ENCODE measurements around the gene PRICKLE2. TPM values are rescaled to one million over a fixed set of nuclear protein-coding genes. Genes with fewer than 3 reads are reported as not detected.

The PRICKLE2 gene
- polyA plus RNA-seq, 1 donor (not counting 4 experiments of a cell fraction or from before 2014, with no cell fraction given) = 7.8 TPM

- no peak overlapping the region for H3K27ac ChIP-seq (ENCODE audit: control insufficient read depth, insufficient read depth, low read length)
- no peaks in the 10 kb centered on the region for H3K9me3 ChIP-seq (ENCODE audit: control insufficient read depth, low read depth, low read length)
- H2AFZ ChIP-seq (ENCODE audit: control insufficient read depth, low read length) = no peak overlapping the region
- dilution Hi-C loops (cut with MboI; ENCODE audit: extremely low pct_ligation_motif_present, low sequenced_read_pairs) = no loop called here
- H3K36me3 ChIP-seq (ENCODE audit: control insufficient read depth in 2 of 2, extremely low read depth in 1 of 2, insufficient read depth in 2 of 2, low read length in 2 of 2) = no peaks in the 10 kb centered on the region
- no peaks in the 10 kb centered on the region for H4K20me1 ChIP-seq (ENCODE audit: control insufficient read depth, extremely low read depth, insufficient read depth, low read length)
- no peaks in the 10 kb centered on the region for H3K9me1 ChIP-seq (ENCODE audit: control insufficient read depth, extremely low read depth, insufficient read depth, low read length)
- TF ChIP-seq EZH2 (IDR thresholded peaks at IDR 0.05; ENCODE audit: low read length) (no peak), CTCF (optimal IDR thresholded peaks at IDR 0.05 in 1 of 3, IDR thresholded peaks at IDR 0.05 in 1 of 3, conservative IDR thresholded peaks at IDR 0.05 in 1 of 3; ENCODE audit: extremely low read depth in 1 of 3, insufficient read depth in 2 of 3, low read length in 3 of 3) (no peak)
- H3K4me1 ChIP-seq (ENCODE audit: control insufficient read depth, extremely low read depth, insufficient read depth, low read length) = peaks cover 3% of the 10 kb centered on the region
- no peak overlapping the region for H3K4me3 ChIP-seq (ENCODE audit: control insufficient read depth in 2 of 3, extremely low read depth in 1 of 3, insufficient read depth in 2 of 3, low read depth in 1 of 3, low read length in 3 of 3)
- H3K79me2 ChIP-seq (ENCODE audit: control insufficient read depth, insufficient read depth, low read length) = no peaks in the 10 kb centered on the region
- DNase-seq (ENCODE audit: low read depth, low spot score) (no peak), FAIRE-seq (no peak)
- no peak overlapping the region for H3K4me2 ChIP-seq (ENCODE audit: control insufficient read depth, extremely low read depth, insufficient read depth, low read depth, low read length)
- no peaks in the 10 kb centered on the region for H3K27me3 ChIP-seq (ENCODE audit: control insufficient read depth, extremely low read depth, insufficient read depth, low read length)
- no peak overlapping the region for H3K9ac ChIP-seq (ENCODE audit: control insufficient read depth, extremely low read depth, insufficient read depth, low read length)
Measured at GRCh38 chr3:64055076-64055475, 170.2 kb downstream of the PRICKLE2 start.

DNA sequence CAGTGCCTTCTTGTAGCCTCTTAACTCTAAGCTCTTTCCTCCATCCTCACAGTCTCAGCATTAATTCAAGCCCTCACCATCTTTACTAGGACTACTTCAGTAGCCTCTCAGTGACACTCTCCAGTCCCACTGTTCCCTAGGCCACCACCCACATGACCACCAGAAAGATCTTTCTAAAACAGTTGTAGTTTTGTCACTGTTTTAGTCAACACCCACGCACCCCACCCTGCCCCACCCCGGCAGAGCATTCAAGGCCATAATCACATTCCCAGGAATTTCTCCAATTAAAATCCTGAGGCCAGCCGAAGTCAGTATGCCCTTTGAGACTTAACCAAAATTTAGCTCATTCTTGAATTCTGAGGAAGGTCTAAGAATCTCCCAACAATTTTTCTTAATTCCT is 170.8 kb downstream of the PRICKLE2 start:
- dilution Hi-C loops (cut with MboI; ENCODE audit: extremely low pct_ligation_motif_present, low sequenced_read_pairs) = no loop called here
- Histone ChIP-seq H4K20me1 (ENCODE audit: control insufficient read depth, extremely low read depth, insufficient read depth, low read length) (no peaks in the 10 kb centered on the region), H3K9me3 (ENCODE audit: control insufficient read depth, low read depth, low read length) (no peaks in the 10 kb centered on the region), H3K9ac (ENCODE audit: control insufficient read depth, extremely low read depth, insufficient read depth, low read length) (no peak overlapping the region), H3K27me3 (ENCODE audit: control insufficient read depth, extremely low read depth, insufficient read depth, low read length) (no peaks in the 10 kb centered on the region), H3K27ac (ENCODE audit: control insufficient read depth, insufficient read depth, low read length) (no peak overlapping the region), H3K4me3 (ENCODE audit: control insufficient read depth in 2 of 3, extremely low read depth in 1 of 3, insufficient read depth in 2 of 3, low read depth in 1 of 3, low read length in 3 of 3) (no peak overlapping the region), H3K4me1 (ENCODE audit: control insufficient read depth, extremely low read depth, insufficient read depth, low read length) (peaks cover 4% of the 10 kb centered on the region), H3K36me3 (ENCODE audit: control insufficient read depth in 2 of 2, extremely low read depth in 1 of 2, insufficient read depth in 2 of 2, low read length in 2 of 2) (no peaks in the 10 kb centered on the region), H3K9me1 (ENCODE audit: control insufficient read depth, extremely low read depth, insufficient read depth, low read length) (no peaks in the 10 kb centered on the region), H3K4me2 (ENCODE audit: control insufficient read depth, extremely low read depth, insufficient read depth, low read depth, low read length) (no peak overlapping the region), H3K79me2 (ENCODE audit: control insufficient read depth, insufficient read depth, low read length) (no peaks in the 10 kb centered on the region), H2AFZ (ENCODE audit: control insufficient read depth, low read length) (no peak overlapping the region)
- DNase-seq (ENCODE audit: low read depth, low spot score) (no peak), FAIRE-seq (no peak)
- TF ChIP-seq EZH2 (IDR thresholded peaks at IDR 0.05; ENCODE audit: low read length) (no peak), CTCF (optimal IDR thresholded peaks at IDR 0.05 in 1 of 3, IDR thresholded peaks at IDR 0.05 in 1 of 3, conservative IDR thresholded peaks at IDR 0.05 in 1 of 3; ENCODE audit: extremely low read depth in 1 of 3, insufficient read depth in 2 of 3, low read length in 3 of 3) (no peak)
